GM12875 (cell line): Measurements from ENCODE around the gene TYSND1.
"Not testable (repeated sequence)": the region's sequence is repeated elsewhere in the genome, so short reads cannot be mapped to it uniquely, and the experiment has no call there.

Experiments
- H3K4me3 ChIP-seq: one replicate; pipeline ENCODE4 v1.5.1; 2011; ENCODE audit warnings: low read depth, low read length, control low read depth
- CTCF ChIP-seq: IDR thresholded peaks from 2 replicates; pipeline ENCODE4 v1.5.1; 2011; ENCODE audit warnings: low read depth, mild to moderate bottlenecking, control low read depth, inconsistent platforms, low read length, moderate library complexity, borderline replicate concordance; ENCODE audit not compliant: insufficient read depth

The TYSND1 gene

DNA sequence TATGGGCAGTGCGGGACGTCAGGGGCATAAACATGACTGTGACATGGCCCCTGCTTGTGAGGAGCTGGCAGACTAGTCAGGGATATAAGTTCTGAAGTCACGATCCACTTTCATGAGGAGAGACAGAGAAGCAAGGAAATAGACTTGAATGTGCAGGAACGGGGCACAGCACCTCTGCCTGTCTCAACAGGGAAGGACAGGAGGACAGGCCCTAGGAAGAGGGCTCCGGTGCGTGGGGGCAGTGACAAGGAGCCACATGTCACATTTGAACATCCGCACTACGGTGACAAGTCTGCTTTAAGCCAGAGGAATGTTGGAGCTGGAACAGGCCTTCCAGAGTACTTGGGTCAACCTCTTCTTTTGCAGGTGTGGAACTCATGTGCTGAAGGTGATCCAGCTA is 43.6 kb upstream of the TYSND1 start:
- no peak for TF ChIP-seq CTCF
- H3K4me3 ChIP-seq: no peak overlapping the region

DNA sequence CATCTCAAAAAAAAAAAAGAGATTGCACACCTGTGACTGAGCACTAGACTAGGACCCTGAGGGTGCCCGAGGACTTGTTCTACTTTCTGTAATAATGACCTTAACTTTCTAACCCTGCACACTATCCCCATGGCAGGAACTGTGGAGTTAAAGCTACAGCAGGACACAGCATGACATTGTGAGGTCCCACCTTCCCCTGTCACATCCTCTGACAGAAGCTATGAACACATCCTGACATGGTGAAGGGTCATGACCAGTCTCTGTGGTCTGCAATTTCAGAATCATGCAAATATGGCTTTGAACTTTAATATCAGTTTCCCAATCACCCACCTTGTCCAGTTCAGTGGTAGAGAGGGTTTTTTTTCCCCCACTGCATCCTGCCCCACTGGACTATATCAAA is 42.3 kb upstream of the TYSND1 start:
- TF ChIP-seq CTCF: no peak

DNA sequence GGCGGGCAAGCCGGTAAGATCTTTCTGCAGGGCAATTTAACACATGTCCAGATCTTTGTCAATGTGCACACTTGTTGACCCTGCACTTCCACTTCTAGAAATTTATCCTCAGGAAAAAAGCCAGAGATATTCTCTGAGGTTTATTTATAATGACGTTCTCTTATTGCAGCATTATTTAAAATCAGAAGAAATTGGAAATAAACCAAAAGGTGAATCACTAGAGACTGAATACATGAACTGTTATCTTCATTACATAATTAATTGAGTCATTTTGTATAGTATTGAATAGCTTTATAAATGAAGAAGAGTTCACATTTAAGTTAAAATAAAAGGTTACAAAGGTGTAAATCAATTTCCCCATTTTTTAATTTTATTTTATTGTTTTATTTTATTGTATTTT is 40.1 kb upstream of the TYSND1 start:
- no peak for TF ChIP-seq CTCF
- no peak overlapping the region for H3K4me3 ChIP-seq

More for the DNA sequence above, 42.3 kb upstream of the TYSND1 start:
- no peak overlapping the region for H3K4me3 ChIP-seq

GRCh38 chr10:70186090-70186489 is 39.6 kb upstream of the TYSND1 start:
- TF ChIP-seq CTCF: no peak

DNA sequence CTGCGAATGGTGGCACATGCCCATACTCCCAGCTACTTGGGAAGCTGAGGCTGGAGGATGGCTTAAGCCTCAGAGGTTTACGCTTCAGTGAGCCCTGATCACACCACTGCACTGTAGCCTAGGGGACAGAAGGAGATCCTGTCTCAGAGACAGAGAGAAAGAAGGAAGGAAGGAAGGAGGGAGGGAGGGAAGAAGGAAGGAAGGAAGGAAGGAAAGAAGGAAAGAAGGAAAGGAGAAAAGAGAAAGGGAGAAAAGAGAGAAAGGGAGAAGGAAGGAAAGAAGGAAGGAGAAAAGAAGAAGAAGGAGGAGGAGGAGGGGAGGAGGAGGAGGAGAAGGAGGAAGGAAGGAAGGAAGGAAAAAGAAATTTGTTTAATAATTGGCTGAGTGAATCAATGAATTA is 36.8 kb upstream of the TYSND1 start:
- no peak overlapping the region for H3K4me3 ChIP-seq
- TF ChIP-seq CTCF: no peak

More at GRCh38 chr10:70186090-70186489, 39.6 kb upstream of the TYSND1 start:
- no peak overlapping the region for H3K4me3 ChIP-seq

DNA sequence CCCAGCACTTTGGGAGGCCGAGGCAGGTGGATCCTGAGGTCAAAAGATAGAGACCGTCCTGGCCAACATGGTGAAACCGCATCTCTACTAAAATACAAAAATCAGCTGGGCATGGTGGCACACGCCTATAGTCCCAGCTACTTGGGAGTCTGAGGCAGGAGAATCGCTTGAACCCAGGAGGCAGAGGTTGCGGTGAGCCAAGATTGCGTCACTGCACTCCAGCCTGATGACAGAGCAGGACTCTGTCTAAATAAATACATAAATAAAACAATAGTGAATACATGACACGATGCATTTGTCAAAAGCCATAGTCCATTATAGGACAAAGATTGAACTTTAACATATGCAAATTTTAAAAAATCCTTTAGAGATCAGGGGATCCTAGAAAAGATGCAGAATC is 32.7 kb upstream of the TYSND1 start:
- H3K4me3 ChIP-seq: not testable (repeated sequence)

GRCh38 chr10:70178139-70178725 is 31.7 kb upstream of the TYSND1 start:
- no peak overlapping the region for H3K4me3 ChIP-seq
- TF ChIP-seq CTCF: no peak

GRCh38 chr10:70176441-70176840 is 29.9 kb upstream of the TYSND1 start:
- no peak overlapping the region for H3K4me3 ChIP-seq
- TF ChIP-seq CTCF: no peak
